Spinal cord (tissue), 10 donors: ENCODE measurements around the gene ZNF474. TPM values are rescaled to one million over a fixed set of nuclear protein-coding genes. Genes with fewer than 3 reads are reported as not detected.
A peak's percentile ranks its signal among the peaks of the same experiment; 100 is the strongest.

Source experiments
- DNase-seq, 6 donors: peaks; one replicate each; pipeline versions ENCODE4 v3.0.0 to v3.0.0-alpha.2; 2013 to 2015; ENCODE audit warnings: low spot score in 6 of 6, low read depth in 4 of 6
- H3K27ac ChIP-seq: one replicate; pipeline ENCODE4 v1.5.1; 2013; ENCODE audit warnings: low read depth, low read length, control low read depth
- H3K27me3 ChIP-seq: one replicate; pipeline ENCODE4 v1.6.1; 2013; ENCODE audit warnings: low read length; ENCODE audit not compliant: control insufficient read depth, insufficient read depth
- H3K36me3 ChIP-seq: one replicate; pipeline ENCODE4 v1.6.1; 2013; ENCODE audit warnings: low read length; ENCODE audit not compliant: control insufficient read depth, insufficient read depth
- H3K4me1 ChIP-seq: one replicate; pipeline ENCODE4 v1.6.1; 2013; ENCODE audit warnings: low read length; ENCODE audit not compliant: control insufficient read depth, insufficient read depth
- H3K4me3 ChIP-seq: one replicate; pipeline ENCODE4 v1.5.1; 2013; ENCODE audit warnings: low read depth, low read length, control low read depth
- H3K9me3 ChIP-seq: one replicate; pipeline ENCODE4 v1.6.1; 2013; ENCODE audit warnings: low read length; ENCODE audit not compliant: control insufficient read depth, insufficient read depth
- WGBS: methylation state at CpG from one replicate; pipeline ENCODE4 v1.1.5; 2013; ENCODE audit warnings: missing lambda C conversion rate; ENCODE audit not compliant: insufficient coverage; 5-methylcytosine and 5-hydroxymethylcytosine counted together
- polyA plus RNA-seq, 2 donors: library from polyadenylated mRNA; unstranded; fragments of 120-200 nt; gene quantifications; one replicate each; pipeline ENCODE4 v1.2.1, GENCODE V29; 2013; ENCODE audit not compliant: insufficient read length in 2 of 2
- total RNA-seq, 2 donors: library from RNA; depleted of rRNA in 1 of 2; stranded (reverse); fragments of 120-200 nt in 1 of 2; fragments of >200 nt in 1 of 2; gene quantifications; one replicate each; pipeline versions ENCODE4 v1.2.3 to v1.2.4, GENCODE V29; 2013 to 2014
- donor health status: healthy.

The ZNF474 gene
- total and polyA plus RNA-seq, 4 donors: 1.6 to 7.3 (median 2.6) TPM

DNA sequence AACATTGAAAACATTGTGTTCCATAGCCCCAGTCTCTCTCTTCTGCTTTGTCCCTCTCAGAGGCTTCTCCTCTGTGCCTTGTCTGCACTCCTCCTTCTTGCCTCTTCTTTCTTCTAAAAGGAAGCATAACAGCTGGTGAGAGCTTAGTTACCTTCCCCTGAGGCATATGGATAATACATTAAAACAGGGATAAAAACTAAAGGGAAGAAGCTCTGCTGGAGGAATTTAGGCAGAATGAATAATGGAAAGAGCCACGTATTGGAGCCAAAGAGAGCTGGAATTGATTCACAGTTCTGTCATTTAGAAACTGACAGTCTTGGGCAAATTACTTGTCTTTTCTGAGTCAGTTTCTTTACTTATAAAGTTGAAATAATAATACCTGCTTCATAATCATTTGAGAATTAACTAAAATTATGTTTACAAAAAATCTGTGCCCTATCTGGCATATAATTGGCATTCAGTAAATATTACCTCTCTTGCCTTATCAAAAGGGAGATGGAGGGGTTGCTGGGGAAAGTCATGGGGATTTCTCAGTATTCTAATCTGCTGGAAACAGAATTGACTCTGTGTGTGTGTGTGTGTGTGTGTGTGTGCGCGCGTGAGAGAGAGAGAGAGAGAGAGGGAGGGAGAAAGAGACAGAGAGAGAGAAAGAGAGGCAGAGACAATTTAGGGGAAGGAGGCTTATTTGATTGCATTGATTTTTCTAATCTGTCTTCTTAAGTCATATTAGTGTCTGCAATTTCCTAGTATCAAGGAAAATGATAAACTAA, 20.2 kb downstream of the ZNF474 start:
- H3K36me3 ChIP-seq: no peaks in the 10 kb centered on the region
- no peaks in the 10 kb centered on the region for H3K27me3 ChIP-seq
- 48% methylated on average over 4 of the region's 4 CpGs for WGBS
- no peaks in the 10 kb centered on the region for H3K9me3 ChIP-seq
- peak in 2 of 6 donors; percentile 55 to 58 for DNase-seq
- no peaks in the 10 kb centered on the region for H3K4me1 ChIP-seq
- H3K4me3 ChIP-seq: no peak overlapping the region
- H3K27ac ChIP-seq: no peak overlapping the region

- DNase-seq: peak in 2 of 6 donors; percentile 35 to 57
- H3K27me3 ChIP-seq: no peaks in the 10 kb centered on the region
- H3K9me3 ChIP-seq: no peaks in the 10 kb centered on the region
- H3K27ac ChIP-seq: no peak overlapping the region
- WGBS: 0% methylated on average over 1 of the region's 2 CpGs
- no peaks in the 10 kb centered on the region for H3K4me1 ChIP-seq
- H3K36me3 ChIP-seq: no peaks in the 10 kb centered on the region
- no peak overlapping the region for H3K4me3 ChIP-seq
These were observed 20.9 kb downstream of the ZNF474 start for GRCh38 chr5:122150215-122150614.

DNA sequence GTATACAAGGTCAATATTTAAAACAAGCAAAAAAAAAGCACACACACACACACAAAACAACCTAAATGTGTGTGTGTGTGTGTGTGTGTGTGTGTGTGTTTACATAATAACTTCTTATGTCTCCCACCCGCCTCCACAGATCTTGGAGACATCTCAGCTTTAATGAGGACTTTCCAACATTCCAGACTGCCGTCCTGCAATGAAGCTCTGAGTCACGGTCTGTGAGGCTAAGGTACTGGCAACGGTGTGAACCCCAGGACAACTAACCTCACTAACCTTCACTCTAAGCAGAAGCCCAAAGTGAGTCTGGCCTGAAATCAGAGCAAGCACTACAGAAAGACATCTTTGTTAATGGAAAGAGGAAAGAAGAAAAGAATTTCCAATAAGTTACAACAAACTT, 22.3 kb downstream of the ZNF474 start:
- no peaks in the 10 kb centered on the region for H3K36me3 ChIP-seq
- H3K4me3 ChIP-seq: no peak overlapping the region
- 40% methylated on average over 1 of the region's 4 CpGs for WGBS
- H3K9me3 ChIP-seq: no peaks in the 10 kb centered on the region
- no peak for DNase-seq
- no peak overlapping the region for H3K27ac ChIP-seq
- no peaks in the 10 kb centered on the region for H3K27me3 ChIP-seq
- no peaks in the 10 kb centered on the region for H3K4me1 ChIP-seq

DNA sequence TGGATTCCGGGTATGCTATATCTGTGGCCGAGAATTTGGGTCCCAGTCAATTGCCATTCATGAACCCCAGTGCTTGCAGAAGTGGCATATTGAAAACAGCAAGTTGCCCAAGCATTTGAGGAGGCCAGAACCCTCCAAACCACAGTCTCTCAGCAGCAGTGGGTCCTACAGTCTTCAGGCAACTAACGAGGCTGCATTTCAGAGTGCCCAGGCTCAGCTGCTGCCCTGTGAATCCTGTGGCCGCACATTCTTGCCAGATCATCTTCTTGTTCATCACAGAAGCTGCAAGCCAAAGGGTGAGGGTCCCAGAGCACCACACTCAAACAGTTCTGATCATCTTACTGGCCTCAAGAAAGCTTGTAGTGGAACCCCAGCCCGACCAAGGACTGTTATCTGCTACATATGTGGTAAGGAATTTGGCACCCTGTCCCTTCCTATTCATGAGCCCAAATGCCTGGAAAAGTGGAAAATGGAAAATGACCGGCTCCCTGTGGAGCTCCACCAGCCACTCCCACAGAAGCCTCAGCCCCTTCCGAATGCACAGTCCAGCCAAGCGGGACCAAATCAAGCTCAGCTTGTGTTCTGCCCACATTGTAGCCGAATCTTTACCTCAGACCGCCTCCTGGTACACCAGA, 23.0 kb downstream of the ZNF474 start:
- H3K9me3 ChIP-seq: no peaks in the 10 kb centered on the region
- DNase-seq: no peak
- no peaks in the 10 kb centered on the region for H3K36me3 ChIP-seq
- H3K27me3 ChIP-seq: no peaks in the 10 kb centered on the region
- H3K27ac ChIP-seq: no peak overlapping the region
- H3K4me1 ChIP-seq: no peaks in the 10 kb centered on the region
- no peak overlapping the region for H3K4me3 ChIP-seq
- 90% methylated on average over 8 of the region's 10 CpGs for WGBS

DNA sequence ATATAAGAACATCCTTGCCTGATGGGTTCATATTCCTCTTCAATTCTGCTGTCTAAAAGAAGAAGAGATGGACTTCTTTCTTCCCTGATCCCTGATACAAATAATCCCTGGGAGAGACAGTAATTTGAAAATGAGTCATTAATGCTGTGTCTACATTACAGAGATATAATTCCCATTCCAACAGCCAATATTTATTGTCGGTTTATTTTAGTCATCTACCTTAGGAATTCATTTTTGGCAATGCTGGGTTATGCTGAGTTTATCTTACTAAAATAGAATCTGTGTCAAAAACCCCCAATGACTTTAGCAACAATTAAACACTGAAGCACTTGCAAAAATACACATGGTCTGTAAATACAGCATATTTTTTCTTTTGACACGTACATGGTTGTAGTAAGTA, 23.9 kb downstream of the ZNF474 start:
- Histone ChIP-seq H3K27ac (no peak overlapping the region), H3K4me3 (no peak overlapping the region), H3K36me3 (no peaks in the 10 kb centered on the region), H3K27me3 (no peaks in the 10 kb centered on the region), H3K4me1 (no peaks in the 10 kb centered on the region), H3K9me3 (no peaks in the 10 kb centered on the region)
- DNase-seq: no peak
- WGBS: no CpG with 5 or more reads among the region's 2 CpGs

GRCh38 chr5:122153774-122154173, 24.4 kb downstream of the ZNF474 start:
- Histone ChIP-seq H3K9me3 (no peaks in the 10 kb centered on the region), H3K4me3 (no peak overlapping the region), H3K27me3 (no peaks in the 10 kb centered on the region), H3K27ac (no peak overlapping the region), H3K36me3 (no peaks in the 10 kb centered on the region), H3K4me1 (no peaks in the 10 kb centered on the region)
- no peak for DNase-seq
- 100% methylated on average over 3 of the region's 4 CpGs for WGBS

- Histone ChIP-seq H3K9me3 (no peaks in the 10 kb centered on the region), H3K4me3 (no peak overlapping the region), H3K27ac (no peak overlapping the region), H3K27me3 (no peaks in the 10 kb centered on the region), H3K4me1 (no peaks in the 10 kb centered on the region), H3K36me3 (no peaks in the 10 kb centered on the region)
- DNase-seq: no peak
- 100% methylated on average over 4 of the region's 5 CpGs for WGBS
These were observed 25.1 kb downstream of the ZNF474 start for GRCh38 chr5:122154491-122154890.

GRCh38 chr5:122154910-122155309, 25.6 kb downstream of the ZNF474 start:
- no peak for DNase-seq
- WGBS: 87% methylated on average over 6 of the region's 7 CpGs
- Histone ChIP-seq H3K4me3 (no peak overlapping the region), H3K9me3 (no peaks in the 10 kb centered on the region), H3K4me1 (no peaks in the 10 kb centered on the region), H3K27me3 (no peaks in the 10 kb centered on the region), H3K27ac (peak overlapping the region; percentile 18), H3K36me3 (no peaks in the 10 kb centered on the region)

DNA sequence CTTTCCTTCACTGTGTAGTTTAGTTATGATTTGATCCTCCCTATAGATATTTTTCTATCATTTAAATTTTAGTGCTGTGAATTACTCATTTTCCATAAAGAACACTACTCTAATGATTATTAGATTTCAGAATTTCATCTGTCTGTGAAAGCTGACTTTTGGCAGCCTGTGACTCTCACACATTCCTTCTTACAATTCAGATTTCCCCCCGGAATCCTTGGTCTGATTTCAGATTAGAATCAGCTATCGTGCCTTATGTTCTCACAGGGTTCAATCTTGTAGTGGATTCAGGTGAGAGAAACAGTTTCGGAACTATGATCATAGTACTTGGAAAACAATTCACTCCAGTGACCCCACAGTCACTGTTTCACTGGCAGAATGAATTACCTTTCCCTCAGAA, 26.2 kb downstream of the ZNF474 start:
- H3K9me3 ChIP-seq: no peaks in the 10 kb centered on the region
- DNase-seq: no peak
- H3K27me3 ChIP-seq: no peaks in the 10 kb centered on the region
- H3K4me1 ChIP-seq: no peaks in the 10 kb centered on the region
- no peak overlapping the region for H3K27ac ChIP-seq
- no peak overlapping the region for H3K4me3 ChIP-seq
- WGBS: no CpG with 5 or more reads among the region's 3 CpGs
- no peaks in the 10 kb centered on the region for H3K36me3 ChIP-seq
